Measurements from ENCODE around the gene B3GNT8.

GRCh38 chr19:41420101-41420880 is 6.9 kb downstream of the B3GNT8 start:
- TF ChIP-seq CTCF (conservative IDR thresholded peaks at IDR 0.05) (no peak), ZFX (IDR thresholded peaks at IDR 0.05) (no peak)
